T-cell (primary cell): ENCODE data around the gene CYS1. TPM values are rescaled to one million over a fixed set of nuclear protein-coding genes. Genes with fewer than 3 reads are reported as not detected.

Experiments used
- ATAC-seq, 4 experiments: fragments of 200-7000 bp in 3 of 4; fragments of 150-1000 bp in 1 of 4; cut with Tn5 transposase; replicated peaks in 1 of 4; 1 replicate in 3 of 4; 2 replicates in 1 of 4; pipeline ENCODE4 v1.10.0; 2021; ENCODE audit warnings: moderate library complexity in 3 of 4, mild to moderate bottlenecking in 2 of 4, moderate number of reproducible peaks in 1 of 4
- CTCF ChIA-PET, 2 donors: fragments of 300-600 bp; sonication (Branson Sonifier 250); formaldehyde crosslinking; loops; one replicate each; lab custom pipeline; 2022; ENCODE audit warnings: antibody characterized with exemption in 2 of 2; lab: Charles Lee
- POLR2A ChIA-PET, 2 donors: fragments of 300-600 bp; sonication (Branson Sonifier 250); formaldehyde crosslinking; loops; one replicate each; lab custom pipeline; 2022; ENCODE audit warnings: antibody characterized with exemption in 2 of 2; lab: Charles Lee
- DNase-seq, 35 experiments: peaks; one replicate each; pipeline versions ENCODE4 v3.0.0 to v3.0.0-alpha.2; 2013 to 2023
- H3K27ac ChIP-seq: one replicate; pipeline ENCODE4 v1.5.1; 2013; ENCODE audit warnings: low read length
- H3K27me3 ChIP-seq, 2 experiments: replicated peaks in 1 of 2; 1 replicate in 1 of 2; 2 replicates in 1 of 2; pipeline versions ENCODE4 v1.6.1 to v1.7.0; 2013; ENCODE audit warnings: low read length in 1 of 2, mixed read lengths in 1 of 2; ENCODE audit not compliant: control insufficient read depth in 2 of 2, insufficient read depth in 2 of 2; ENCODE audit errors: extremely low read depth in 1 of 2
- H3K36me3 ChIP-seq, 2 donors: 1 replicate in 1 of 2; 2 replicates in 1 of 2; pipeline versions ENCODE4 v1.6.1 to v1.7.0; 2013; ENCODE audit warnings: low read length in 1 of 2; ENCODE audit not compliant: control insufficient read depth in 2 of 2, insufficient read depth in 1 of 2; ENCODE audit errors: extremely low read depth in 1 of 2
- H3K4me1 ChIP-seq, 2 experiments: 1 replicate in 1 of 2; 2 replicates in 1 of 2; pipeline versions ENCODE4 v1.6.1 to v1.7.0; 2013; ENCODE audit warnings: low read length in 2 of 2, mixed read lengths in 1 of 2; ENCODE audit not compliant: insufficient read depth in 2 of 2, control insufficient read depth in 1 of 2; ENCODE audit errors: extremely low read depth in 1 of 2
- H3K4me3 ChIP-seq, 2 donors: 1 replicate in 1 of 2; 2 replicates in 1 of 2; pipeline versions ENCODE4 v1.5.1 to v1.7.0; 2013; ENCODE audit warnings: mild to moderate bottlenecking in 2 of 2, low read length in 1 of 2, moderate library complexity in 1 of 2; ENCODE audit not compliant: control insufficient read depth in 1 of 2; ENCODE audit errors: extremely low read depth in 1 of 2
- H3K9me3 ChIP-seq: 2 replicates; pipeline ENCODE4 v1.7.0; 2013
- H3K27ac Mint-ChIP-seq, 2 donors: one replicate each; pipeline ENCODE4 v1.8.0; 2020 to 2021; ENCODE audit warnings: mild to moderate bottlenecking in 2 of 2, mixed read lengths in 2 of 2
- H3K27me3 Mint-ChIP-seq, 2 donors: one replicate each; pipeline ENCODE4 v1.8.0; 2021 to 2022; ENCODE audit warnings: mixed read lengths in 2 of 2
- H3K36me3 Mint-ChIP-seq: one replicate; pipeline ENCODE4 v1.8.0; 2021; ENCODE audit warnings: mixed read lengths
- H3K4me1 Mint-ChIP-seq, 3 donors: one replicate each; pipeline ENCODE4 v1.8.0; 2020 to 2022; ENCODE audit warnings: mixed read lengths in 3 of 3, mild to moderate bottlenecking in 1 of 3
- H3K4me3 Mint-ChIP-seq, 3 donors: one replicate each; pipeline ENCODE4 v1.8.0; 2020 to 2022; ENCODE audit warnings: mild to moderate bottlenecking in 3 of 3, mixed read lengths in 3 of 3, moderate library complexity in 3 of 3
- H3K9me3 Mint-ChIP-seq, 3 donors: one replicate each; pipeline ENCODE4 v1.8.0; 2020 to 2022; ENCODE audit warnings: mixed read lengths in 3 of 3
- WGBS: methylation state at CpG from one replicate; pipeline ENCODE4 v1.1.5; 2013; ENCODE audit warnings: missing lambda C conversion rate; ENCODE audit not compliant: insufficient coverage; 5-methylcytosine and 5-hydroxymethylcytosine counted together
- total RNA-seq, 35 experiments: library from RNA in 6 of 35; stranded (reverse) in 6 of 35; fragments of 120-200 nt in 1 of 35; gene quantifications; one replicate each; pipeline versions ENCODE4 v1.2.1 to v1.2.4 and lab custom pipeline; 2013 to 2026

The CYS1 gene
- total RNA-seq, 5 donors from 2014 or later (not counting 1 experiment from before 2014, with no cell fraction given): not detected

- 97% methylated on average over 5 of the region's 7 CpGs for WGBS
- Mint-ChIP-seq H3K4me3 (no peak overlapping the region), H3K9me3 (no peaks in the 10 kb centered on the region), H3K36me3 (peaks cover 31% of the 10 kb centered on the region), H3K27ac (no peak overlapping the region), H3K27me3 (peaks cover 0 to 3% of the 10 kb centered on the region in 2 donors), H3K4me1 (peaks cover 4 to 6% (median 5%) of the 10 kb centered on the region in 3 donors)
- Histone ChIP-seq H3K36me3 (peaks cover 0 to 28% of the 10 kb centered on the region in 2 donors), H3K4me3 (no peak overlapping the region), H3K9me3 (no peaks in the 10 kb centered on the region), H3K27ac (no peak overlapping the region), H3K4me1 (peaks cover 0 to 6% of the 10 kb centered on the region in 2 experiments), H3K27me3 (peaks cover 0 to 25% of the 10 kb centered on the region in 2 experiments)
- DNase-seq (no peak), ATAC-seq (no peak)
- ChIA-PET POLR2A (no interaction called here), CTCF (no interaction called here)
Observed at GRCh38 chr2:10054976-10055375, 25.2 kb downstream of the CYS1 start.

GRCh38 chr2:10054424-10054823, 25.8 kb downstream of the CYS1 start:
- Mint-ChIP-seq H3K36me3 (peaks cover 35% of the 10 kb centered on the region), H3K27me3 (peaks cover 0 to 3% of the 10 kb centered on the region in 2 donors), H3K9me3 (no peaks in the 10 kb centered on the region), H3K4me3 (no peak overlapping the region), H3K27ac (no peak overlapping the region), H3K4me1 (peaks cover 5 to 6% (median 6%) of the 10 kb centered on the region in 3 donors)
- peaks cover 0 to 6% of the 10 kb centered on the region in 2 experiments for H3K4me1 ChIP-seq
- no peaks in the 10 kb centered on the region for H3K9me3 ChIP-seq
- peaks cover 0 to 32% of the 10 kb centered on the region in 2 donors for H3K36me3 ChIP-seq
- POLR2A ChIA-PET: no interaction called here
- no peak overlapping the region for H3K4me3 ChIP-seq
- DNase-seq (no peak), ATAC-seq (no peak)
- H3K27ac ChIP-seq: no peak overlapping the region
- CTCF ChIA-PET: no interaction called here
- no CpG with 5 or more reads among the region's 7 CpGs for whole genome bisulfite sequencing
- peaks cover 0 to 22% of the 10 kb centered on the region in 2 experiments for H3K27me3 ChIP-seq

GRCh38 chr2:10053351-10053750, 26.9 kb downstream of the CYS1 start:
- Histone ChIP-seq H3K27me3 (peaks cover 0 to 20% of the 10 kb centered on the region in 2 experiments), H3K4me3 (no peak overlapping the region), H3K27ac (no peak overlapping the region), H3K4me1 (peaks cover 0 to 9% of the 10 kb centered on the region in 2 experiments), H3K36me3 (peaks cover 0 to 37% of the 10 kb centered on the region in 2 donors), H3K9me3 (no peaks in the 10 kb centered on the region)
- Mint-ChIP-seq H3K27me3 (peaks cover 0 to 3% of the 10 kb centered on the region in 2 donors), H3K9me3 (no peaks in the 10 kb centered on the region), H3K36me3 (peaks cover 36% of the 10 kb centered on the region), H3K27ac (no peak overlapping the region), H3K4me1 (peaks cover 7 to 10% (median 8%) of the 10 kb centered on the region in 3 donors), H3K4me3 (no peak overlapping the region)
- no CpG with 5 or more reads among the region's 4 CpGs for WGBS
- ATAC-seq: no peak
- POLR2A ChIA-PET: interaction anchor here in 1 of 2 donors (0.6 kb wide), 1 partner anchor 240 kb away, joined by 4 read pairs; no protein-coding TSS in a partner anchor
- CTCF ChIA-PET: interaction anchor here (0.8 to 1.3 kb wide), 3 partner anchors 69 to 382 kb away, joined by 3 to 7 read pairs (median 3); no protein-coding TSS in a partner anchor
- DNase-seq: no peak

GRCh38 chr2:10052216-10052615, 28.0 kb downstream of the CYS1 start:
- WGBS: 97% methylated on average over 14 of the region's 16 CpGs
- peaks cover 7 to 9% (median 9%) of the 10 kb centered on the region in 3 donors for H3K4me1 Mint-ChIP-seq
- H3K36me3 ChIP-seq: peaks cover 0 to 46% of the 10 kb centered on the region in 2 donors

DNA sequence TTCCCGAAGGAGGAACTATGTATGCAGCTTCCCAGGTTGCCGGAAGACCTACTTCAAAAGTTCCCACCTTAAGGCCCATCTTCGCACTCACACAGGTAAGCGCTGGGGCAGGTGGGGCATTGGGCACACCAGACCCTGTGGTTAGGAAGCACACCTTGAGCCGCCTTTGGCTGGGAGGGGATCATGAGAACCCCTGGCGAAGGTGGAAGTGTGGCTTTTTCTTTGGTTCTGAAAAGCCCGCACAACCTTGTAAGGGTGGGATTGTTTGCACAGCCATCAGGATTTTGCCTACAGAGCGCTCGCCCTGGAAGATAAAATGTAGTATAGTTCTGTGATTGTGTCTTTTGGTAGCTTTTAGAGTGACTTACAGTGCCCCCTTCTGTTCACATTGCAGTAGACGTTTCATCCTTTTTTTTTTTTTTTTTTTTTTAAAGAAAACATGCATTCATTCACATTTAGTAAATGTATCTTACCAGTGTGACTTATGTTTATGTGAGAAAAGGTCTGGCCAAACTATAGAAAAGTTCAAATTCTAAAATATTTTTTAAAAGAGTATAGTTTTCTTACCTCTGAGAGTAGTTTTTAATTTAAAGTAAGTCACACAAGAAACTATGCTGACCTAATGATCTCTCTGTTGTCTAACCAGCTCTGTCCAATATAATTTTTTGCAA, 31.6 kb downstream of the CYS1 start:
- Histone ChIP-seq H3K27ac (no peak overlapping the region), H3K27me3 (no peaks in the 10 kb centered on the region), H3K4me1 (peaks cover 0 to 21% of the 10 kb centered on the region in 2 experiments), H3K4me3 (no peak overlapping the region), H3K9me3 (no peaks in the 10 kb centered on the region), H3K36me3 (peaks cover 0 to 44% of the 10 kb centered on the region in 2 donors)
- H3K4me3 Mint-ChIP-seq: no peak overlapping the region
- ChIA-PET CTCF (interaction anchor here (0.5 to 4.0 kb wide), 21 partner anchors 13 to 904 kb away, joined by 3 to 86 read pairs (median 5); no protein-coding TSS in a partner anchor), POLR2A (interaction anchor here (0.5 to 1.4 kb wide), 3 partner anchors 36 to 211 kb away, joined by 4 to 8 read pairs (median 5); no protein-coding TSS in a partner anchor)
- peaks cover 28% of the 10 kb centered on the region for H3K36me3 Mint-ChIP-seq
- peaks cover 10 to 26% (median 20%) of the 10 kb centered on the region in 3 donors for H3K4me1 Mint-ChIP-seq
- H3K9me3 Mint-ChIP-seq: no peaks in the 10 kb centered on the region
- ATAC-seq (no peak), DNase-seq (peak in 6 of 35 experiments; percentile 20 to 81 (median 34))
- H3K27me3 Mint-ChIP-seq: no peaks in the 10 kb centered on the region
- no peak overlapping the region for H3K27ac Mint-ChIP-seq
- WGBS: 92% methylated on average over 7 of the region's 10 CpGs

More at GRCh38 chr2:10052216-10052615, 28.0 kb downstream of the CYS1 start:
- Mint-ChIP-seq H3K4me3 (no peak overlapping the region), H3K36me3 (peaks cover 42% of the 10 kb centered on the region), H3K27ac (no peak overlapping the region), H3K9me3 (no peaks in the 10 kb centered on the region), H3K27me3 (peaks cover 0 to 3% of the 10 kb centered on the region in 2 donors)
- Histone ChIP-seq H3K27me3 (peaks cover 0 to 8% of the 10 kb centered on the region in 2 experiments), H3K27ac (no peak overlapping the region), H3K4me3 (no peak overlapping the region), H3K9me3 (no peaks in the 10 kb centered on the region), H3K4me1 (peaks cover 0 to 7% of the 10 kb centered on the region in 2 experiments)
- CTCF ChIA-PET: interaction anchor here (0.6 to 1.3 kb wide), 5 partner anchors 13 to 290 kb away, joined by 3 to 7 read pairs (median 3); no protein-coding TSS in a partner anchor
- POLR2A ChIA-PET: interaction anchor here in 1 of 2 donors (0.7 kb wide), 1 partner anchor 227 kb away, joined by 4 read pairs; no protein-coding TSS in a partner anchor
- DNase-seq: no peak
- no peak for ATAC-seq
